Lower leg skin (tissue), 3 donors: Measurements from ENCODE around the gene CAP2.

Experiments
- CTCF ChIP-seq, 3 donors: fragments of 450-650 bp; IDR thresholded peaks; one replicate each; pipeline ENCODE4 v1.5.1; 2016; ENCODE audit warnings: antibody characterized with exemption in 3 of 3, mild to moderate bottlenecking in 3 of 3, moderate library complexity in 2 of 3
- POLR2A ChIP-seq, 2 donors: fragments of 450-650 bp; IDR thresholded peaks; one replicate each; pipeline ENCODE4 v1.6.1; 2016 to 2017; ENCODE audit warnings: antibody characterized with exemption in 2 of 2, mild to moderate bottlenecking in 1 of 2, moderate library complexity in 1 of 2

- TF ChIP-seq CTCF (IDR thresholded peaks at IDR 0.05): no peak
- no peak for TF ChIP-seq POLR2A (IDR thresholded peaks at IDR 0.05)
Observed at GRCh38 chr6:17427617-17428016, 34.2 kb downstream of the CAP2 start.
